ENCODE results near the gene PLEKHH3.
"Not testable (repeated sequence)": the region's sequence is repeated elsewhere in the genome, so short reads cannot be mapped to it uniquely, and the experiment has no call there.

Gene PLEKHH3

DNA sequence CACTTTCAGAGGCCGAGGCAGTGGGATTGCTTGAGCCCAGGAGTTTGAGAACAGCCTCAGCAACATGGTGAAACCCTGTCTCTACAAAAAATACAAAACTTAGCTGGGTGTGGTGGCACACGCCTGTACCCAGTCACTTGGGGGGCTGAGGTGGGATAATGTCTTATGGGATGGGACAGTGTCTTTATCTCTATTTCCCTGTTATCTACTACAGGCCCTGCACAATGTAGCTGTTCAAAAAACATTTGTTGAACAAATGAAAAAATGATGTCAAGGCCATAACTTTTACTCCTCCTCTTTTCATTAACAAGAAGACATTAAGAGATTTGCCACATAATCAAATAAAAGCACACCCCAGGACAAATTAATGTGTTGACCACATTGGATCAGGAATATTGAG lies 53.5 kb downstream of the PLEKHH3 start:
- H3K27ac ChIP-seq (replicated peaks), result no peak overlapping the region
- no peak overlapping the region for H3K4me3 ChIP-seq (replicated peaks; ENCODE audit: insufficient read depth, low read length)
- no peak for TF ChIP-seq POLR2AphosphoS5 (IDR thresholded peaks at IDR 0.05; ENCODE audit: low read depth)
- TF ChIP-seq GABPA (IDR thresholded peaks at IDR 0.05; ENCODE audit: low read depth), result no peak
- TF ChIP-seq SPI1 (IDR thresholded peaks at IDR 0.05; ENCODE audit: borderline replicate concordance, low read depth), result no peak
- TF ChIP-seq REST (IDR thresholded peaks at IDR 0.05; ENCODE audit: insufficient replicate concordance, low read depth), result no peak
- TF ChIP-seq, protein P1, sequence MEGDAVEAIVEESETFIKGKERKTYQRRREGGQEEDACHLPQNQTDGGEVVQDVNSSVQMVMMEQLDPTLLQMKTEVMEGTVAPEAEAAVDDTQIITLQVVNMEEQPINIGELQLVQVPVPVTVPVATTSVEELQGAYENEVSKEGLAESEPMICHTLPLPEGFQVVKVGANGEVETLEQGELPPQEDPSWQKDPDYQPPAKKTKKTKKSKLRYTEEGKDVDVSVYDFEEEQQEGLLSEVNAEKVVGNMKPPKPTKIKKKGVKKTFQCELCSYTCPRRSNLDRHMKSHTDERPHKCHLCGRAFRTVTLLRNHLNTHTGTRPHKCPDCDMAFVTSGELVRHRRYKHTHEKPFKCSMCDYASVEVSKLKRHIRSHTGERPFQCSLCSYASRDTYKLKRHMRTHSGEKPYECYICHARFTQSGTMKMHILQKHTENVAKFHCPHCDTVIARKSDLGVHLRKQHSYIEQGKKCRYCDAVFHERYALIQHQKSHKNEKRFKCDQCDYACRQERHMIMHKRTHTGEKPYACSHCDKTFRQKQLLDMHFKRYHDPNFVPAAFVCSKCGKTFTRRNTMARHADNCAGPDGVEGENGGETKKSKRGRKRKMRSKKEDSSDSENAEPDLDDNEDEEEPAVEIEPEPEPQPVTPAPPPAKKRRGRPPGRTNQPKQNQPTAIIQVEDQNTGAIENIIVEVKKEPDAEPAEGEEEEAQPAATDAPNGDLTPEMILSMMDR (IDR thresholded peaks at IDR 0.05; ENCODE audit: insufficient read depth, low read length), result no peak

DNA sequence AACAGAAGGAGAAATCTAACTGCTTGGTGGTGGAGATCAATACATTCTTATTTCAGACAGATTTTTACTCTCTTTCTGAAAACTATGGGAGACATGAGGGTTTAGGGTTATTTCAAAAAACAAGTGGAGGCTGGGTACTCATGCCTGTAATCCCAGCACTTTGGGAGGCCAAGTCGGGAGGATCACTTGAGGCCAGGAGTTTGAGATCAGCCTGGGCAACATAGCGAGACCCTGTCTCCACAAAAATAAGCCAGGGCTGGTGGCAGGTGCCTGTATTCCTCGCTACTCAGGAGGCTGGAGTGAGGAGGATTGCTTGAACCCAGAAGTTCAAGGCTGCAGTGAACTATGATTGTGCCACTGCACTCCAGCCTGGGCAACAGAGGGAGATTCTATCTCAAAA lies 54.8 kb downstream of the PLEKHH3 start:
- not testable (repeated sequence) for H3K27me3 ChIP-seq (ENCODE audit: insufficient read depth, poor library complexity, severe bottlenecking); DNase-seq (ENCODE audit: low read depth in 1 of 2, low spot score in 1 of 2); H3K4me3 ChIP-seq (replicated peaks; ENCODE audit: insufficient read depth, low read length); H3K27ac ChIP-seq (replicated peaks)

More for the DNA sequence above, 53.5 kb downstream of the PLEKHH3 start:
- H3K27me3 ChIP-seq (ENCODE audit: insufficient read depth, poor library complexity, severe bottlenecking), result no peaks in the 10 kb centered on the region
- DNase-seq (ENCODE audit: low read depth in 1 of 2, low spot score in 1 of 2), result no peak

DNA sequence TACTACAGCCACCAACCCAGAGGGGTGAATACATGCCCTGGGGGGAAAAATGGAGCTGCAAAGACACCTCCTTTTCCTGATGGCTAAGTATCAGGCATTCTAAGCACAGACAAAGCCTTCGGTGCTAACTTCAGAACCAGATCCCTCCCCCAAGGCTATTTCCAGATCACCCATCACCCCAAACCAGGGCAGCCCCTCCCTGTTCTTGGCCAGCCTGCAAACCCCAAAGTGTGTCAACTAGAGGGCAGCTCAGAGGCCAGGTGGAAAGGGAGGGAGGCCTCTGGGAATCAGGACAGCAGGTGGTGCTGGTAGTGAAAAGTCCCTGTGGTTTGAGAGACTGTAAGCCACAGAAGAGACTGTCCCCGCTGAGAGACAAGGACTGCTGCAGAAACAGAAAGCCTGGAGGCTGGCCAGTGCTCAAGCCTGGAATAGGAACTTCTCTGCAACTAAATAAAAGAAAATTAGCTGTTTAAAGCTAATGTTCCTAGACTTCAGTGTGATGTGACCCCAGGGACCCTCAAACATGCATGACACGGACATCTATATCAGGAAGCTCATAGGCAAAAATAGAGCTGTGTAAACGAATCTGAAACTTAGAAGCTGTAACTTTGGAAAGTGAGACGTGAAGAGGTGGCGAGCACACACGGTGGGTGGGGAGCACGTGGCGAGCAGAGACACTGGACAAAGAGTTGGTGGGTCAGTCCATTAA lies 58.2 kb downstream of the PLEKHH3 start:
- no peak for DNase-seq (ENCODE audit: low read depth in 1 of 2, low spot score in 1 of 2)
- H3K27me3 ChIP-seq (ENCODE audit: insufficient read depth, poor library complexity, severe bottlenecking), result no peaks in the 10 kb centered on the region
- TF ChIP-seq, protein P1 (IDR thresholded peaks at IDR 0.05; ENCODE audit: insufficient read depth, low read length), result no peak
- TF ChIP-seq POLR2AphosphoS5 (IDR thresholded peaks at IDR 0.05; ENCODE audit: low read depth) (no peak), REST (IDR thresholded peaks at IDR 0.05; ENCODE audit: insufficient replicate concordance, low read depth) (no peak), GABPA (IDR thresholded peaks at IDR 0.05; ENCODE audit: low read depth) (no peak), SPI1 (IDR thresholded peaks at IDR 0.05; ENCODE audit: borderline replicate concordance, low read depth) (no peak)
- H3K27ac ChIP-seq (replicated peaks), result no peak overlapping the region
- no peak overlapping the region for H3K4me3 ChIP-seq (replicated peaks; ENCODE audit: insufficient read depth, low read length)

DNA sequence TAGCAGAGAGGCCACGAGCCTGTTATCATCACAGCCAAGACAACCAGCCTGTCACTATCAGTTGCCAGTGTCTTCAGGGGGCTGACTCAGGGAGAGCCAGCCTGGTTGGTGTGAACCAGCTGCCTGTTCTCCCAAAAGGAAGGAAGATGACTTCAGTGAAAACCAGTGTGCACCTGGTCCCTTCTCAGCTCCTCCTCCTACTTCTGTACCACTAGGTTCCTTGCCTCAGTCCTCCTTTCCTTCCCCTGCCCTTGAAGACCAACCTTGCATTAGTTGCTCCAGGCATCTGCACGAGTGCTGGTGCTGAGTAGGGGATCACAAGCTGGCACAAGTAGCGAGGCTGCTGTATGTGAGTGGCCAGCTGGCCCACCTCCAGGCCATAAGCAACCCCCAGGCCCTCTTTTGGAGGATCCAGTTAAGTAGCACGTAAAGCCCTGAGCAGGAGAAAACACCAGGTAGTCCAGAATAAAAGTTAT lies 58.8 kb downstream of the PLEKHH3 start:
- TF ChIP-seq, protein P1 (IDR thresholded peaks at IDR 0.05; ENCODE audit: insufficient read depth, low read length), result no peak
- TF ChIP-seq GABPA (IDR thresholded peaks at IDR 0.05; ENCODE audit: low read depth) (no peak), REST (IDR thresholded peaks at IDR 0.05; ENCODE audit: insufficient replicate concordance, low read depth) (no peak), POLR2AphosphoS5 (IDR thresholded peaks at IDR 0.05; ENCODE audit: low read depth) (no peak), SPI1 (IDR thresholded peaks at IDR 0.05; ENCODE audit: borderline replicate concordance, low read depth) (no peak)
- no peaks in the 10 kb centered on the region for H3K27me3 ChIP-seq (ENCODE audit: insufficient read depth, poor library complexity, severe bottlenecking)
- H3K4me3 ChIP-seq (replicated peaks; ENCODE audit: insufficient read depth, low read length), result no peak overlapping the region
- no peak overlapping the region for H3K27ac ChIP-seq (replicated peaks)
- DNase-seq (ENCODE audit: low read depth in 1 of 2, low spot score in 1 of 2), result no peak

Data from HL-60 (cell line).